HG03558 (cell line): ENCODE measurements around the gene PTCH2.
"Not testable (repeated sequence)": the region's sequence is repeated elsewhere in the genome, so short reads cannot be mapped to it uniquely, and the experiment has no call there.

Experiments used
- ATAC-seq: cut with Tn5 transposase; IDR thresholded peaks from one replicate; pipeline ENCODE4 v1.9.1; 2021; ENCODE audit warnings: moderate number of reproducible peaks; ENCODE audit not compliant: unreplicated experiment; ENCODE audit errors: extremely low read depth

PTCH2 gene

GRCh38 chr1:44805311-44806024 is 37.6 kb downstream of the PTCH2 start:
- ATAC-seq = no peak

GRCh38 chr1:44803312-44804095 is 39.5 kb downstream of the PTCH2 start:
- no peak for ATAC-seq

GRCh38 chr1:44803062-44803311 is 40.1 kb downstream of the PTCH2 start:
- no peak for ATAC-seq

GRCh38 chr1:44802306-44803061 is 40.6 kb downstream of the PTCH2 start:
- no peak for ATAC-seq

GRCh38 chr1:44801491-44802305 is 41.4 kb downstream of the PTCH2 start:
- no peak for ATAC-seq

GRCh38 chr1:44799770-44800584 is 43.1 kb downstream of the PTCH2 start, which contains the start of gene PLK3:
Gene PLK3 (plus strand): TSS chr1:44800377. CDS start chr1:44800464, 87 bp downstream.
- peak; percentile 60 for ATAC-seq

GRCh38 chr1:44798481-44799365 is 44.3 kb downstream of the PTCH2 start:
- no peak for ATAC-seq

GRCh38 chr1:44797886-44798285 is 45.2 kb downstream of the PTCH2 start:
- ATAC-seq = not testable (repeated sequence)

GRCh38 chr1:44792736-44793502 is 50.1 kb downstream of the PTCH2 start:
- no peak for ATAC-seq

GRCh38 chr1:44790968-44791801 is 51.9 kb downstream of the PTCH2 start:
- ATAC-seq = no peak

GRCh38 chr1:44788120-44788860 is 54.8 kb downstream of the PTCH2 start, which contains the start of gene BEST4:
Gene BEST4 (minus strand): TSS chr1:44788170. CDS start chr1:44787705, 465 bp downstream.
- no peak for ATAC-seq

GRCh38 chr1:44787506-44787905 is 55.5 kb downstream of the PTCH2 start:
- ATAC-seq = no peak

- no peak for ATAC-seq
Measured at GRCh38 chr1:44786841-44787426, 56.1 kb downstream of the PTCH2 start.

- ATAC-seq = no peak
Measured at GRCh38 chr1:44786138-44786840, 56.8 kb downstream of the PTCH2 start.

GRCh38 chr1:44785501-44786137 is 57.4 kb downstream of the PTCH2 start:
- ATAC-seq = no peak
